HEK293 (cell line): ENCODE data around the gene ANGPTL2.
A peak's percentile ranks its signal among the peaks of the same experiment; 100 is the strongest.

Experiments used
- EGR2 ChIP-seq: fragments of 450-650 bp; formaldehyde crosslinking; IDR thresholded peaks from 2 replicates; pipeline ENCODE4 v1.5.1; 2016; ENCODE audit warnings: low read depth, missing biosample characterization, missing genetic modification characterization
- GLIS1 ChIP-seq: fragments of 450-650 bp; formaldehyde crosslinking; IDR thresholded peaks from 2 replicates; pipeline ENCODE4 v1.5.1; 2016; ENCODE audit warnings: missing biosample characterization, missing genetic modification characterization
- SETDB1 ChIP-seq: IDR thresholded peaks from one replicate; pipeline ENCODE4 v1.6.1; 2017; ENCODE audit warnings: mild to moderate bottlenecking, low read length, moderate library complexity, mixed read lengths; ENCODE audit not compliant: insufficient read length
- SP3 ChIP-seq: fragments of 450-650 bp; formaldehyde crosslinking; IDR thresholded peaks from 2 replicates; pipeline ENCODE4 v1.5.1; 2016; ENCODE audit warnings: missing biosample characterization, missing genetic modification characterization
- YY2 ChIP-seq: fragments of 450-650 bp; formaldehyde crosslinking; IDR thresholded peaks from 2 replicates; pipeline ENCODE4 v1.5.1; 2016; ENCODE audit warnings: missing biosample characterization, missing genetic modification characterization
- ZFHX2 ChIP-seq: fragments of 450-650 bp; formaldehyde crosslinking; conservative IDR thresholded peaks from 2 replicates; pipeline ENCODE4 v1.5.1; 2016; ENCODE audit warnings: missing biosample characterization, missing genetic modification characterization
- ZIC2 ChIP-seq: fragments of 450-650 bp; formaldehyde crosslinking; IDR thresholded peaks from 2 replicates; pipeline ENCODE4 v1.5.1; 2016; ENCODE audit warnings: missing biosample characterization, missing genetic modification characterization
- ZNF112 ChIP-seq: fragments of 450-650 bp; formaldehyde crosslinking; IDR thresholded peaks from 2 replicates; pipeline ENCODE4 v1.5.0; 2017; ENCODE audit warnings: missing biosample characterization, missing genetic modification characterization
- ZNF292 ChIP-seq: fragments of 450-650 bp; formaldehyde crosslinking; IDR thresholded peaks from 2 replicates; pipeline ENCODE4 v1.5.1; 2016; ENCODE audit warnings: low read depth, missing biosample characterization, missing genetic modification characterization, borderline replicate concordance
- ZNF354C ChIP-seq: fragments of 450-650 bp; formaldehyde crosslinking; IDR thresholded peaks from 2 replicates; pipeline ENCODE4 v1.5.1; 2016; ENCODE audit warnings: missing biosample characterization, missing genetic modification characterization, low read depth, borderline replicate concordance
- ZNF404 ChIP-seq: fragments of 450-650 bp; formaldehyde crosslinking; IDR thresholded peaks from 2 replicates; pipeline ENCODE4 v1.5.1; 2017; ENCODE audit warnings: missing biosample characterization, missing genetic modification characterization
- ZNF433 ChIP-seq: fragments of 450-650 bp; formaldehyde crosslinking; IDR thresholded peaks from 2 replicates; pipeline ENCODE4 v1.5.1; 2016; ENCODE audit warnings: missing biosample characterization, missing genetic modification characterization, low read depth
- ZNF514 ChIP-seq: fragments of 450-650 bp; formaldehyde crosslinking; IDR thresholded peaks from 2 replicates; pipeline ENCODE4 v1.5.1; 2016; ENCODE audit warnings: missing biosample characterization, missing genetic modification characterization
- ZNF660 ChIP-seq: fragments of 450-650 bp; IDR thresholded peaks from 2 replicates; pipeline ENCODE4 v1.5.1; 2018; ENCODE audit warnings: missing biosample characterization, mild to moderate bottlenecking, missing genetic modification characterization
- ZNF76 ChIP-seq: fragments of 450-650 bp; formaldehyde crosslinking; IDR thresholded peaks from 2 replicates; pipeline ENCODE4; 2016; ENCODE audit warnings: low read depth, missing biosample characterization, missing genetic modification characterization, borderline replicate concordance
- ZNF792 ChIP-seq: fragments of 450-650 bp; formaldehyde crosslinking; IDR thresholded peaks from 2 replicates; pipeline ENCODE4 v1.5.1; 2016; ENCODE audit warnings: missing biosample characterization, missing genetic modification characterization
- ZSCAN30 ChIP-seq: fragments of 450-650 bp; IDR thresholded peaks from 2 replicates; pipeline ENCODE4 v1.5.1; 2018; ENCODE audit warnings: missing biosample characterization, mild to moderate bottlenecking, missing genetic modification characterization, moderate library complexity
- TF ChIP-seq, protein P1 (sequence below): fragments of 450-650 bp; formaldehyde crosslinking; IDR thresholded peaks from 2 replicates; pipeline ENCODE4 v1.5.1; 2017; ENCODE audit warnings: missing biosample characterization, missing genetic modification characterization
- TF ChIP-seq, protein P2 (sequence below): fragments of 450-650 bp; IDR thresholded peaks from 2 replicates; pipeline ENCODE4 v1.5.1; 2018; ENCODE audit warnings: missing biosample characterization, missing genetic modification characterization
- TF ChIP-seq, protein P3 (sequence below): fragments of 450-650 bp; formaldehyde crosslinking; IDR thresholded peaks from 2 replicates; pipeline ENCODE4 v1.5.1; 2016; ENCODE audit warnings: missing biosample characterization, missing genetic modification characterization
- TF ChIP-seq, protein P4 (sequence below): fragments of 450-650 bp; formaldehyde crosslinking; IDR thresholded peaks from 2 replicates; pipeline ENCODE4 v1.5.1; 2016; ENCODE audit warnings: missing biosample characterization, missing genetic modification characterization, low read depth
- TF ChIP-seq, protein P5 (sequence below): fragments of 450-650 bp; formaldehyde crosslinking; IDR thresholded peaks from 2 replicates; pipeline ENCODE4 v1.5.1; 2017; ENCODE audit warnings: missing biosample characterization, missing genetic modification characterization
- TF ChIP-seq, protein P6 (sequence below): fragments of 450-650 bp; formaldehyde crosslinking; IDR thresholded peaks from 2 replicates; pipeline ENCODE4 v1.5.1; 2016; ENCODE audit warnings: missing biosample characterization, missing genetic modification characterization
- TF ChIP-seq, protein P7 (sequence below): fragments of 450-650 bp; formaldehyde crosslinking; IDR thresholded peaks from 2 replicates; pipeline ENCODE4 v1.5.1; 2016; ENCODE audit warnings: missing biosample characterization, missing genetic modification characterization
- TF ChIP-seq, protein P8 (sequence below): fragments of 450-650 bp; formaldehyde crosslinking; IDR thresholded peaks from 2 replicates; pipeline ENCODE4 v1.5.1; 2016; ENCODE audit warnings: missing biosample characterization, missing genetic modification characterization

ANGPTL2 gene

DNA sequence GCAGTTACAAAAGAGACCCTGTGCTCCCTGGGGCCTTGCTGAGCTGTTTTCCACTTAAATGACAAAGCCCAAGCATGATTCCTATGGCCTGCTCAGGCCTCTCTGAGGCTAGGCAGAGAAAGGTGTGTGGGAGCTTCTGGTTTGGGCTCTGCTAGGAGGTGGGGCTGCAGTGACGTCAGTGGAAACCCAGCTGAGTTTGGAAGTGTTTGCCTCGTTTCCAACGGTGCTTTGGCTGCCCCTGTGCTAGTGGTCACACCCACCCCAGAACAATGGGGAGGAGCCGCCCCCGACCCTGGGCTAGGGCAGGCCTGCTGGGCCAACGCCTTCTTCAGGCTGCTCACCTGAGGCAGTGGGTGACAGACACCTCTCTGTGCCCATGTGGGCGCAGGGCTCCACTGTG, 10.4 kb downstream of the ANGPTL2 start (continued):
- TF ChIP-seq SETDB1 (no peak), SP3 (no peak), ZNF660 (tag by site-specific recombination) (no peak), ZNF514 (tag by site-specific recombination) (no peak), ZNF792 (tag by site-specific recombination) (no peak), ZIC2 (tag by site-specific recombination) (peak; percentile 71), ZNF292 (tag by site-specific recombination) (no peak), ZNF433 (tag by site-specific recombination) (no peak), ZNF404 (tag by site-specific recombination) (no peak), ZNF112 (tag by site-specific recombination) (no peak), ZNF354C (tag by site-specific recombination) (no peak), ZNF76 (tag by site-specific recombination) (no peak), EGR2 (tag by site-specific recombination) (peak; percentile 60), GLIS1 (tag by site-specific recombination) (no peak), ZSCAN30 (tag by site-specific recombination) (no peak), YY2 (tag by site-specific recombination) (no peak), ZFHX2 (tag by site-specific recombination) (peak; percentile 64)
- TF ChIP-seq, protein P1, sequence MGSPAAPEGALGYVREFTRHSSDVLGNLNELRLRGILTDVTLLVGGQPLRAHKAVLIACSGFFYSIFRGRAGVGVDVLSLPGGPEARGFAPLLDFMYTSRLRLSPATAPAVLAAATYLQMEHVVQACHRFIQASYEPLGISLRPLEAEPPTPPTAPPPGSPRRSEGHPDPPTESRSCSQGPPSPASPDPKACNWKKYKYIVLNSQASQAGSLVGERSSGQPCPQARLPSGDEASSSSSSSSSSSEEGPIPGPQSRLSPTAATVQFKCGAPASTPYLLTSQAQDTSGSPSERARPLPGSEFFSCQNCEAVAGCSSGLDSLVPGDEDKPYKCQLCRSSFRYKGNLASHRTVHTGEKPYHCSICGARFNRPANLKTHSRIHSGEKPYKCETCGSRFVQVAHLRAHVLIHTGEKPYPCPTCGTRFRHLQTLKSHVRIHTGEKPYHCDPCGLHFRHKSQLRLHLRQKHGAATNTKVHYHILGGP (tag by site-specific recombination), result no peak
- TF ChIP-seq, protein P2, sequence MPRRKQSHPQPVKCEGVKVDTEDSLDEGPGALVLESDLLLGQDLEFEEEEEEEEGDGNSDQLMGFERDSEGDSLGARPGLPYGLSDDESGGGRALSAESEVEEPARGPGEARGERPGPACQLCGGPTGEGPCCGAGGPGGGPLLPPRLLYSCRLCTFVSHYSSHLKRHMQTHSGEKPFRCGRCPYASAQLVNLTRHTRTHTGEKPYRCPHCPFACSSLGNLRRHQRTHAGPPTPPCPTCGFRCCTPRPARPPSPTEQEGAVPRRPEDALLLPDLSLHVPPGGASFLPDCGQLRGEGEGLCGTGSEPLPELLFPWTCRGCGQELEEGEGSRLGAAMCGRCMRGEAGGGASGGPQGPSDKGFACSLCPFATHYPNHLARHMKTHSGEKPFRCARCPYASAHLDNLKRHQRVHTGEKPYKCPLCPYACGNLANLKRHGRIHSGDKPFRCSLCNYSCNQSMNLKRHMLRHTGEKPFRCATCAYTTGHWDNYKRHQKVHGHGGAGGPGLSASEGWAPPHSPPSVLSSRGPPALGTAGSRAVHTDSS, result no peak
- TF ChIP-seq, protein P3, sequence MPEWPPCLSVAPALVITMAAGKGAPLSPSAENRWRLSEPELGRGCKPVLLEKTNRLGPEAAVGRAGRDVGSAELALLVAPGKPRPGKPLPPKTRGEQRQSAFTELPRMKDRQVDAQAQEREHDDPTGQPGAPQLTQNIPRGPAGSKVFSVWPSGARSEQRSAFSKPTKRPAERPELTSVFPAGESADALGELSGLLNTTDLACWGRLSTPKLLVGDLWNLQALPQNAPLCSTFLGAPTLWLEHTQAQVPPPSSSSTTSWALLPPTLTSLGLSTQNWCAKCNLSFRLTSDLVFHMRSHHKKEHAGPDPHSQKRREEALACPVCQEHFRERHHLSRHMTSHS, result no peak
- TF ChIP-seq, protein P4, sequence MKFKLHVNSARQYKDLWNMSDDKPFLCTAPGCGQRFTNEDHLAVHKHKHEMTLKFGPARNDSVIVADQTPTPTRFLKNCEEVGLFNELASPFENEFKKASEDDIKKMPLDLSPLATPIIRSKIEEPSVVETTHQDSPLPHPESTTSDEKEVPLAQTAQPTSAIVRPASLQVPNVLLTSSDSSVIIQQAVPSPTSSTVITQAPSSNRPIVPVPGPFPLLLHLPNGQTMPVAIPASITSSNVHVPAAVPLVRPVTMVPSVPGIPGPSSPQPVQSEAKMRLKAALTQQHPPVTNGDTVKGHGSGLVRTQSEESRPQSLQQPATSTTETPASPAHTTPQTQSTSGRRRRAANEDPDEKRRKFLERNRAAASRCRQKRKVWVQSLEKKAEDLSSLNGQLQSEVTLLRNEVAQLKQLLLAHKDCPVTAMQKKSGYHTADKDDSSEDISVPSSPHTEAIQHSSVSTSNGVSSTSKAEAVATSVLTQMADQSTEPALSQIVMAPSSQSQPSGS (tag by site-specific recombination), result peak; percentile 76; the same call in 1 of the 2 replicates
- TF ChIP-seq, protein P5, sequence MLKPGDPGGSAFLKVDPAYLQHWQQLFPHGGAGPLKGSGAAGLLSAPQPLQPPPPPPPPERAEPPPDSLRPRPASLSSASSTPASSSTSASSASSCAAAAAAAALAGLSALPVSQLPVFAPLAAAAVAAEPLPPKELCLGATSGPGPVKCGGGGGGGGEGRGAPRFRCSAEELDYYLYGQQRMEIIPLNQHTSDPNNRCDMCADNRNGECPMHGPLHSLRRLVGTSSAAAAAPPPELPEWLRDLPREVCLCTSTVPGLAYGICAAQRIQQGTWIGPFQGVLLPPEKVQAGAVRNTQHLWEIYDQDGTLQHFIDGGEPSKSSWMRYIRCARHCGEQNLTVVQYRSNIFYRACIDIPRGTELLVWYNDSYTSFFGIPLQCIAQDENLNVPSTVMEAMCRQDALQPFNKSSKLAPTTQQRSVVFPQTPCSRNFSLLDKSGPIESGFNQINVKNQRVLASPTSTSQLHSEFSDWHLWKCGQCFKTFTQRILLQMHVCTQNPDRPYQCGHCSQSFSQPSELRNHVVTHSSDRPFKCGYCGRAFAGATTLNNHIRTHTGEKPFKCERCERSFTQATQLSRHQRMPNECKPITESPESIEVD, result no peak
- TF ChIP-seq, protein P6, sequence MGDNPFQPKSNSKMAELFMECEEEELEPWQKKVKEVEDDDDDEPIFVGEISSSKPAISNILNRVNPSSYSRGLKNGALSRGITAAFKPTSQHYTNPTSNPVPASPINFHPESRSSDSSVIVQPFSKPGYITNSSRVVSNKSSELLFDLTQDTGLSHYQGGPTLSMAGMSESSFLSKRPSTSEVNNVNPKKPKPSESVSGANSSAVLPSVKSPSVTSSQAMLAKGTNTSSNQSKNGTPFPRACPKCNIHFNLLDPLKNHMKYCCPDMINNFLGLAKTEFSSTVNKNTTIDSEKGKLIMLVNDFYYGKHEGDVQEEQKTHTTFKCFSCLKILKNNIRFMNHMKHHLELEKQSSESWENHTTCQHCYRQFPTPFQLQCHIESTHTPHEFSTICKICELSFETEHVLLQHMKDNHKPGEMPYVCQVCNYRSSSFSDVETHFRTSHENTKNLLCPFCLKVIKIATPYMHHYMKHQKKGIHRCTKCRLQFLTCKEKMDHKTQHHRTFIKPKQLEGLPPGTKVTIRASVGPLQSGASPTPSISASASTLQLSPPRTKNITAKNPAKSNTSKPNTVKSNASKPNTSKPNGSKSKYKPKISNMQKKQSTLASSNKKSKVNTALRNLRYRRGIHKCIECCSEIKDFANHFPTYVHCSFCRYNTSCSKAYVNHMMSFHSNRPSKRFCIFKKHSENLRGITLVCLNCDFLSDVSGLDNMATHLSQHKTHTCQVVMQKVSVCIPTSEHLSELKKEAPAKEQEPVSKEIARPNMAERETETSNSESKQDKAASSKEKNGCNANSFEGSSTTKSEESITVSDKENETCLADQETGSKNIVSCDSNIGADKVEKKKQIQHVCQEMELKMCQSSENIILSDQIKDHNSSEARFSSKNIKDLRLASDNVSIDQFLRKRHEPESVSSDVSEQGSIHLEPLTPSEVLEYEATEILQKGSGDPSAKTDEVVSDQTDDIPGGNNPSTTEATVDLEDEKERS, result no peak
- TF ChIP-seq, protein P7, sequence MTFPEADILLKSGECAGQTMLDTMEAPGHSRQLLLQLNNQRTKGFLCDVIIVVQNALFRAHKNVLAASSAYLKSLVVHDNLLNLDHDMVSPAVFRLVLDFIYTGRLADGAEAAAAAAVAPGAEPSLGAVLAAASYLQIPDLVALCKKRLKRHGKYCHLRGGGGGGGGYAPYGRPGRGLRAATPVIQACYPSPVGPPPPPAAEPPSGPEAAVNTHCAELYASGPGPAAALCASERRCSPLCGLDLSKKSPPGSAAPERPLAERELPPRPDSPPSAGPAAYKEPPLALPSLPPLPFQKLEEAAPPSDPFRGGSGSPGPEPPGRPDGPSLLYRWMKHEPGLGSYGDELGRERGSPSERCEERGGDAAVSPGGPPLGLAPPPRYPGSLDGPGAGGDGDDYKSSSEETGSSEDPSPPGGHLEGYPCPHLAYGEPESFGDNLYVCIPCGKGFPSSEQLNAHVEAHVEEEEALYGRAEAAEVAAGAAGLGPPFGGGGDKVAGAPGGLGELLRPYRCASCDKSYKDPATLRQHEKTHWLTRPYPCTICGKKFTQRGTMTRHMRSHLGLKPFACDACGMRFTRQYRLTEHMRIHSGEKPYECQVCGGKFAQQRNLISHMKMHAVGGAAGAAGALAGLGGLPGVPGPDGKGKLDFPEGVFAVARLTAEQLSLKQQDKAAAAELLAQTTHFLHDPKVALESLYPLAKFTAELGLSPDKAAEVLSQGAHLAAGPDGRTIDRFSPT (tag by site-specific recombination), result no peak
- TF ChIP-seq, protein P8, sequence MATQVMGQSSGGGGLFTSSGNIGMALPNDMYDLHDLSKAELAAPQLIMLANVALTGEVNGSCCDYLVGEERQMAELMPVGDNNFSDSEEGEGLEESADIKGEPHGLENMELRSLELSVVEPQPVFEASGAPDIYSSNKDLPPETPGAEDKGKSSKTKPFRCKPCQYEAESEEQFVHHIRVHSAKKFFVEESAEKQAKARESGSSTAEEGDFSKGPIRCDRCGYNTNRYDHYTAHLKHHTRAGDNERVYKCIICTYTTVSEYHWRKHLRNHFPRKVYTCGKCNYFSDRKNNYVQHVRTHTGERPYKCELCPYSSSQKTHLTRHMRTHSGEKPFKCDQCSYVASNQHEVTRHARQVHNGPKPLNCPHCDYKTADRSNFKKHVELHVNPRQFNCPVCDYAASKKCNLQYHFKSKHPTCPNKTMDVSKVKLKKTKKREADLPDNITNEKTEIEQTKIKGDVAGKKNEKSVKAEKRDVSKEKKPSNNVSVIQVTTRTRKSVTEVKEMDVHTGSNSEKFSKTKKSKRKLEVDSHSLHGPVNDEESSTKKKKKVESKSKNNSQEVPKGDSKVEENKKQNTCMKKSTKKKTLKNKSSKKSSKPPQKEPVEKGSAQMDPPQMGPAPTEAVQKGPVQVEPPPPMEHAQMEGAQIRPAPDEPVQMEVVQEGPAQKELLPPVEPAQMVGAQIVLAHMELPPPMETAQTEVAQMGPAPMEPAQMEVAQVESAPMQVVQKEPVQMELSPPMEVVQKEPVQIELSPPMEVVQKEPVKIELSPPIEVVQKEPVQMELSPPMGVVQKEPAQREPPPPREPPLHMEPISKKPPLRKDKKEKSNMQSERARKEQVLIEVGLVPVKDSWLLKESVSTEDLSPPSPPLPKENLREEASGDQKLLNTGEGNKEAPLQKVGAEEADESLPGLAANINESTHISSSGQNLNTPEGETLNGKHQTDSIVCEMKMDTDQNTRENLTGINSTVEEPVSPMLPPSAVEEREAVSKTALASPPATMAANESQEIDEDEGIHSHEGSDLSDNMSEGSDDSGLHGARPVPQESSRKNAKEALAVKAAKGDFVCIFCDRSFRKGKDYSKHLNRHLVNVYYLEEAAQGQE (tag by site-specific recombination), result no peak
